ENCODE measurements around the gene MARK4.

- TF ChIP-seq CTCF (IDR thresholded peaks at IDR 0.05; ENCODE audit: insufficient read depth, low read length) = no peak
- no peak for TF ChIP-seq REST (IDR thresholded peaks at IDR 0.05; ENCODE audit: insufficient replicate concordance, low read depth)
- no peak for TF ChIP-seq POLR2AphosphoS5 (IDR thresholded peaks at IDR 0.05; ENCODE audit: low read depth)
- TF ChIP-seq GABPA (IDR thresholded peaks at IDR 0.05; ENCODE audit: low read depth) = no peak
- TF ChIP-seq SPI1 (IDR thresholded peaks at IDR 0.05; ENCODE audit: borderline replicate concordance, low read depth) = no peak
Observed at GRCh38 chr19:45306040-45306439, 55.0 kb downstream of the MARK4 start.

Measured in HL-60 (cell line).